Measurements from ENCODE around the gene CALHM1.
"Not testable (repeated sequence)": the region's sequence is repeated elsewhere in the genome, so short reads cannot be mapped to it uniquely, and the experiment has no call there.

Gene CALHM1

GRCh38 chr10:103433858-103434257, 24.8 kb downstream of the CALHM1 start:
- no peak for DNase-seq (ENCODE audit: low spot score)

GRCh38 chr10:103431902-103432301, 26.8 kb downstream of the CALHM1 start:
- no peak for DNase-seq (ENCODE audit: low spot score)

GRCh38 chr10:103429647-103430046, 29.1 kb downstream of the CALHM1 start:
- DNase-seq (ENCODE audit: low spot score) = no peak

DNA sequence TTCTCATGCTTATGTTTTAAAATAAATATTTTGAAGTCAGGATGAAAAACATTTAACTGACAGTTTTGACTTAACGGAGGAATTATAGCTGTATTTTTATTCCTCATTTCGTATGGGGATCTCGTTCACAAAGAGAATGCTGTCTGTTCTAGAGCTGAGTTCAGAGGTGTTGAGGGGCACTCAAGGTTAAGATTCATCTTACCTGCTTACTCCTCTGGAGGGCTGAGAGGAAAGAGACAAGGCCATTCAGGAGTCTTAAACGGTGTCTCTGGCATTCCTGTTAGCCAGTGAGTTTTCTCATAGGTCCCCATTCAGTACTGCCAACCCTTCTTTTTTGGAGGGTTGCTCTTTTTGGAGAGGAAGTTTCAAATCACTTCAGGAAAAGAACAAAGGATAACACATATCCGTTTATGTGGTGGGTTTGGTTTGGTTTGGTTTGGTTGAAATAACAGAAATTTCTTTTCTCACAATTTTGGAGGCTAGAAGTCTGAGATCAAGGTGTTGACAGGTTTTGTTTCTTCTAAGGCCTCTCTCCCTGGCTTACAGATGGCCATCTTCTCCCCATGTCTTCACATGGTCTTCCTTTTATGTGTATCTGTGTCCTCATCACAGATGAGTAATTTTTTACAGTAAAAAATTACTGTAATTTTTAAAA, 29.6 kb downstream of the CALHM1 start:
- no peak for DNase-seq (ENCODE audit: low spot score)

GRCh38 chr10:103427866-103428265, 30.8 kb downstream of the CALHM1 start:
- no peak for DNase-seq (ENCODE audit: low spot score)

DNA sequence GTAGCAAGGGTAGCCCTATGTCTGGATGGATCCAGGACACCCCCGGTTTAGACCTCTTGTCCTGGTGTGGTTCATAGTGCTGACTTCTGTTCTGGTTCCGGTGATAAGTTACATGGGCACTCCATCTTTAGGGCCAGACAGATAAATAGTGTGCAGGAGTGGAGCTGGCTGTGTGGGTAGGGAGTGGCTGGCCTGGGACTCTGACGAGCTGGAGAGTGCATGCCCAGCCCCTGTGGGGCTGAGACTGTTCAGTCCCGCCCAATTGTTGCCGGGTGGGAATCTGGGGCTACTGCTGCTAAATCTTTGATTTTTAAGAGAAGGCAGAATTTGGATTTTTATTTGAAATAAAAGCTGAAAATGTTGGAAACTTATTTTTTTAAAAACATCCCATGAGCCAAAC, 35.0 kb downstream of the CALHM1 start:
- no peak for DNase-seq (ENCODE audit: low spot score)

DNA sequence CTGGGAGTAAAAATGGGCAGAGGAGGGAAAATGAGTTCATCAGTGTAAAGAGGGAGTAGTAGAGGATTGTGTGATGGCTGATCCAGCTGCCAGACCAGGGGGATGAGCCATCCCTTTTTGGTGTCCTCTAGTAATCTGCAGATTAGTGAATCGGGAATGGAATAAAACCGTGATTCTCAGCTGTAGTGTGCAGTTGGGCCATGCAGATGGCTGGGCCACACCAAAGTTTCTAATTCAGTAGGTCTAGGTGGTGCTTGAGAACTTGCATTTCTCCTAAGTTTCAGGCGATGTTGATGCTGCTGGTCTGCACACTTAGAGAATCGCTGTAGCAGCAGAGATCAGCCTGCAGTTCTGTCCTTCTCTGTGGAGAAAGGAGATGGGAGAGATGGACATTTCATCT, 39.6 kb downstream of the CALHM1 start:
- DNase-seq (ENCODE audit: low spot score) = no peak

- DNase-seq (ENCODE audit: low spot score) = no peak
Observed at GRCh38 chr10:103417601-103418000, 41.1 kb downstream of the CALHM1 start.

GRCh38 chr10:103417148-103417469, 41.6 kb downstream of the CALHM1 start:
- not testable (repeated sequence) for DNase-seq (ENCODE audit: low spot score)

- DNase-seq (ENCODE audit: low spot score) = peak; percentile 60
Observed at GRCh38 chr10:103416436-103417147, 42.1 kb downstream of the CALHM1 start.

- no peak for DNase-seq (ENCODE audit: low spot score)
Observed at GRCh38 chr10:103415581-103415980, 43.1 kb downstream of the CALHM1 start.

DNA sequence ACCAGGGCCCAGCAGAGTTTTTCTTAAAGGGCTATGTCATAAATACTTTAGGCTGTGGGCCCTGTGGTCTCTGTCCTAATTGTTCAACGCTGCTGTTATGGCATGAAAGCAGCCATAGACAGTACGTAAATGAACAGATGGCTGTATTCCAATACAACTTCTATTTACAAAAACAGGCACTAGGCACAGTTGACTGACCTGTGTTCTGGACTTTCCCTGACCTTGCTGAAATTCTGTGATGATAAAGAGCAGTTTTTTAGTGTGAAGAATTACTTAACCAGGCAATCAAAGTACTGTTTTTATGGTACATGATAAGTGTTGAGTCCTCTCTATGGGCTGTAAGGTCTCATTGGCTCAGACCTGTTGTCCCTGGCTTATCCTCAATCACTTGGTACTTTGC, 45.1 kb downstream of the CALHM1 start:
- DNase-seq (ENCODE audit: low spot score) = no peak

All from SK-N-DZ (cell line).